DMS114 treated with DMSO at 0.1 percent for 48 hours (cell line): Measurements from ENCODE around the gene SUGCT.

ENCODE experiments used
- DNase-seq: peaks from one replicate; lab custom pipeline; 2025; ENCODE audit not compliant: unreplicated experiment; lab: John Stamatoyannopoulos, UW

SUGCT gene

GRCh38 chr7:40758590-40758989 lies 623.8 kb downstream of the SUGCT start:
- DNase-seq = no peak

DNA sequence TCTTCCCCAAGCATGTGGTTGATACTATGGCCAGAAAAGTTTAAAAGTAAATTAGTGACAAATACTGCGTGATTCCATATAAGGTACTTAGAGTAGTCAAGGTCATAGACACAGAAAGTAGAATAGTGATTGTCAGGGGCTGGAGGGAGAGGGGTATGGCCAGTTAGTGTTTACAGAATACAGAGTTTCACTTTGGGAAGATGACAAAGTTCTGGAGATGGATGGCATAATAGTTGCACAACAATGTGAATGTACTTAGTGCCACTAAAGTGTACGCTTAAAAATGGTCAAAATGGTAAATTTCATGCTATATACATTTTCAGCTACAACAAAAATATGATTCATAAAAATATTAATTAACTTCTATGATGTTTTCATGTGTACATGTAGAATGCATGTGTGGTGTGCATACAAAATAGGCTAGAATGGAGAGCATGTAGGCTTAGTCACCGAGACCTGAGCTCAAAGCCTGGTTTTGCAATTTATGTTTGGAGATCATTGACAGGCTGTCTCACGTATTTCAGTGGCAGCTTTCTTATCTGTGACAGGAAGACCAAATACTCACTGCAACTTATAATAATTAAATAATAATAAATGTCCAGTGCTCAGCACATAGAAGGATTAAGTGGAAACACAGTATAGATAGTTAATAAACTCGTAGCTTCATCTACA lies 625.6 kb downstream of the SUGCT start:
- no peak for DNase-seq

DNA sequence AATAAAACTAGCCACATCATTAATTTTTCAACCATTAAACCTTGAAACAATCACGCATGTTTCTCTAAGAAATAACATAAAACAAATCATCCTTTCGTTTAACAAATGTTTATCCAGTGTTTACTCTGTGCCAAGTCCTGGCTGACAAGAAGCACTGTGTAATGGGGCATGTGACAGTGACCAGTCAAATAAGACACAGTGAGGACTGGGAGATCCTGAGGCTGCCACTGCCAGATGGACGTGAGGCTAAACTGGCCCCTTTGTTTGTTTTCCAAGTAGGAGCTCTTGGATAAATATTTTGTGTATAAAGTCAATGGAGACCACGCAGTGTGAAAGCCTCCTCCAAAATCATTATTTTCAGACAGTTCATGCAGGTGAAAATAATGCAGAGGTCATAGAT lies 626.2 kb downstream of the SUGCT start:
- no peak for DNase-seq

- no peak for DNase-seq
Measured at GRCh38 chr7:40761762-40762560, 627.2 kb downstream of the SUGCT start.

DNA sequence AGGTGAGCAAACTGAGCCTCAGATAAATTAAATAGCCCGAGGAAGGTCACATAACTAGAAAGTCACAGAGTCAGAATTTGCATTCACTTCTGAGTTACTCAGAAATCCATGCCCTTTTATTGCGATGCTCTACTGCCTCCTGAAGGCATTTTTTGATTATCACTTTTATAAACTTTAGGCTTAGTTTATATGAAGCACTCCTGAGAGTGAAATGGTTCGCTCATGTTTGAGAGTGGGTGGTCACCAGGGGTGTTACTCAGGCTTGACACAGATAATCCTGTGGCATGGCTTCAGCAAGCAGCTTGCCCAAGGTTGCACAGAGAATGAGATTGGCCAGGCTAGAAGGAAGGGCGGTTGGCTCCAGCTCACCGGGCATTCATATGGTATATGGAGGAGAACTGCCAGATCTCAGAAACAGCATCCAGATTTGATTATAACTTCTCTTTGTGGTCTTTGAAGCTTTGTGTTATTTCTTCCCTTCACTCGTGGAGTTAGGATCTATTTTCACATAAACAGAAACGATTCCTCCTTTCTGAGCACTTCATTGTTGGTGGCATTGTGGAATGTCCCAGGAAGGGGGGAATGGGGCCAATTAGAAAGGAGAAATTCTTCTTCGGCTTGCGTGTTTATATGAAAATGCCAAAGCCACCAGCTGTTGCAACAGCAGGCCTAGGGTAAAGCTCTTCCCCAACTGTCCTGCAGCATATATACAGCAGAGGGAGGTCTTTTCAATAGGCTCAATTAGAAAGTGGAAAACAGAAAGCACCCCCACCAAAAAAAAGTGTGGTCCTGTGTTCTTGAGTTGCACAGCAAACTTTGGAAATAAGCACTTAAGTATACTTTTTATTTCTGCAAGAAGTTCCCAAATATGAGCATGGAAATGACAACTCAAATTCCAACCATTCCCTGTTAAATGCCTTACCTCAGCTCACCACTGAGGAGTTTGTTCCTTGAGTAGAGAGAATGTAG lies 628.8 kb downstream of the SUGCT start:
- DNase-seq = no peak

DNA sequence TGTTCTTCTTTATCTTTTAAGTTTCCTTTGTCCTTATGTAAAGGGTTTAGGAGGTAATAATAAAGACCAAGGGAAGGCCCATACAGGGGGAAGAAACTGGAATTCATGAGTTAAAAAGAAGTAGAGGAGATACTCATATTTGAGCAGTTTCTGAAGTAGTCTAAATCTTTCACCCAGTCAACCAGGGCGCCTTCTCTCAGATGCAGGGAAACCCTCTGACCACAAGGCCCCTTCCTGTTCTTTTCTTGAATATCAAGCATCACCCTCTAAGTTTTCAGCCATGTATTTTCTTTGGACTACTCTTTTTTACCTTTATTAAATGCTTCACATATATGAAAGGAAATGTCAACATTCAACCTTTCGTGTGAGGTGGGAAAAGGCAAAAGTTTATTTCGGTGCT lies 630.8 kb downstream of the SUGCT start:
- DNase-seq = no peak

DNA sequence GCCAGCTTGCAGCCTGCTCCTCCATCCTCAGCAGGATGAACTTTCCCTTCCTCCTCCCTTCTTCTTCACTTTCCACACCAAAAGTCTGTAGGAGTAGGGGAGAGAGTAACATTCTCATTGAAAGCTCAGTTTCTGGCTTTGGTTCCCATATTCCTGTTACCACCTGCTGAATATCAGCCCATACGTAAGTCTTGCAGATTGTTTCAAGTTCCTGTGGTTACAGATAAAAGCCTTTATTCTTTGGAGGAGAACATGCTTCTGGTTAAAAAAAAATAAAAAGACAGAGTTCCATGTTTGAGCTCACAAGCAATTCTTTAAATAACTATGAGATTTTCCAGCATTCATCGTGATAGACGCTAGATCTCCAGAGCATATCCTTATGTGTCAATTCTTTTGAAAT lies 637.3 kb downstream of the SUGCT start:
- DNase-seq = no peak

- no peak for DNase-seq
Measured at GRCh38 chr7:40773656-40774055, 638.9 kb downstream of the SUGCT start.

DNA sequence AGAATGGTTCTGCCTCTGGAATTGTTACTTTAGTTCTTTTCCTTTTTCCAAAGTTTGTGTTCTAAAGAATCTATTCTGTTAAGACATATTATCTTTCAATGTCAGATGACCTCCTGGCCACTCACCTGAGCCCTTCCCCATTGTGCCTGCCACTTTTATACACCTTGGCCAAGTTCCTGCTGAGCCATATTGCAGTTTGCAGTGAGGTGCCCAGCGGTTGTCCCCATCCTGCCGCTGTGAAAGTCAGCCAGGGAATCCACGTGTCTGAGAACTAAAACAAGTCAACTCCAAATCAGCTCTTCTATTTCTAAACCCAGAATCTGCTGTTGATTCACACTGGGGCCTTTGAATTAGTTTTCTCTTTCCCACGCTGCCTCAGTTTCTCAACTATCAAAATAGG lies 641.1 kb downstream of the SUGCT start:
- no peak for DNase-seq

DNA sequence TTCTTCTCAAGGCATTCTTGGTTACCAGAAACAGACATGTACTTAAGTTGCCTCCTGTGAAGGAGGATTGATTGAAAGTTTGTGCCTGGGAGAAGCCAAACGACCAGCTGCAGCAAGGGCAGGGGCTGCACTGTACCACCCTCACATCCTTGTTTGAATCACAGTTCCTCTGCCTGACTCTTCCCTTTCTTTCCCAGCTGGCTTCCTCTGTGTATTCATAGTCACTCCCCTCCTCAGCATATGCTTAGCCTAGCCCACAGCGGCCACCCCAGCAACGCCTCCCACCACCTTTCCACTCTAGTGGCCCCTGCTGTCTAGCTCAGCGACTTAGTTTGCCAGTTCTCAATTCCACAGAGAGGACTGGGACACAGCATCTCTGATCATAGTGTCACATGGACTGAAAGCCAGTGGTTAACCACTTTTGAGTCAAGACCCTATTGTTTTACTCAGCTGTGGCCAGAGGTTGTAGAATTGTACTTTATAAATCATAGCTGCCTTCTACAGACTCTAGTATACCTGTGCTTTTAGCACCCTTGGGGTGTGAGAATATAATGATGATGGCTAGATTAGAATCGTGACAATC lies 643.0 kb downstream of the SUGCT start:
- DNase-seq = no peak

DNA sequence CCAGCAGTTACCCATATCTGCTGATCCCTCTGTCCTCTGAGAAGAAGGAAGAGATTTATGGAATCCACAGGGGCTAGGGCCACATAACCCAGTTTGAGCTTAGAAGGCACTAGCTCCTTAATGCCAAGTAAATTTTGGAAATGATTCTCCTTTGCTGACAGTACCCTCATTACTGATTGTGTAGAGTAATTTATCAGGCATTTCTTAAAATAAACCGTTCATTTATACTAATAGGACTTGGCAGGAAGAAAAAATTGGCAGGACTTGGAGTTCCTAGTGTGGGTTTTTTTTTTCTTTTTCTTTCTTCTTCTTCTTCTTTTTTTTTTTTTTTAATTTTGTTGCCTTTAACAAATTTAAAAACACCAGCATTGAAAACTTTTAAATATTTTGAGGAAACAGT lies 645.7 kb downstream of the SUGCT start:
- no peak for DNase-seq

DNA sequence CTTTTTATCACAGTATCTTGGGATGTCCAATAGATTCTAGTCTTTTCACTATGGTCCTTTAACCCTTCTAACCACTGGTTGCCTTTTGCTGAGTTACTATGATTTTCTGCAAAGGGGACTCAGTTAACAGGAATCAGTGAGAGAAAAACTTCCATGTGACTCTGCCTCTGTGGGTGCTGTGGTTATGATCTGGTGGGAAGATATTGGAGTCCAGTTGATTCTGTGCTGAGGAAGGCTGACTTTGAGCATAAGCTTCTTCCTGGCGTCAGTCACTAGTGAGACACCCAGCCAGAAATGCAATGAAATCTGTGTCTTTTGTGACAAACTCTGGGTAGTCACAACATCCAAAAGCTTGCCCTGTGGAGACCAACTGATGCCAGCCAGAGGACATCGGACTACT lies 648.0 kb downstream of the SUGCT start:
- no peak for DNase-seq

GRCh38 chr7:40784176-40784575 lies 649.4 kb downstream of the SUGCT start:
- no peak for DNase-seq

DNA sequence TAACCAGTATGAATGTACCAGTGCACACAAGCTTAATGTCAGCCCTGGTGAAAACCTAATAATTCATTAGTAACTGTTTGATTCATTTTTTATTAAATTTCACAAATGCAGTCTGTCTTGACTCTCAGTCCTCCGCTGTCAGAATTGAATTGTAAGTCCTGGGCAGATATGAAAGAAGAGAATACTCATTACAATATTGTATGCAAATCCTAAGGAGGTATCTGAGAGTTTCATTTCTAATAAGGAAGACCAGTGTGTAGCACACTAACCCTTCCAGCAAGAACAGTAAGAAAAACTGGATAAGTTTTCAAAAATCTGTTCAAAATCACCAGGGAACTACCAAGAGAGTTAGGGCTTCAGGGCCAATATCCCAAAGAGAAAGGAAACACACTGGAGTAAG lies 652.1 kb downstream of the SUGCT start:
- DNase-seq = no peak

GRCh38 chr7:40793132-40793531 lies 658.3 kb downstream of the SUGCT start:
- DNase-seq = no peak

- no peak for DNase-seq
Measured at GRCh38 chr7:40795607-40796006, 660.8 kb downstream of the SUGCT start.

DNA sequence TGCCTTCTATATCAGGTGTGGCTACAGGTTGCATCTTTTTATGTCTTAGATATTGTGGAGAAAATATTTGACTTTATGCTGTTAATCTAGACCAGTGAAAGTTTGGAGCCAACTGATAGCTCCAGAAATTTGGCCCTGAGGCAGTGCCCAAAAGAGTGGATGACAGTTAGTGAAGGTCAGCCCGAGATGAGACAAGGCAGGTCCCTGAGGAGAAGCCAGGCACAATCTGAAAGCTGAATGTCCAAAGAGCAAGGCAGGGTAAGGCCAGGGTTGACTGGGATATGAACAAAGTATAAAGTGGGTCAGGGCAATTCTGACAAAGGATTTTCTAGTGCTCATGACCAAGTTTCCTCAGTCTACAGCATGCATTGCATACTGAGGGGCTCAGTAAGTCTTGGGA lies 661.9 kb downstream of the SUGCT start:
- DNase-seq = no peak

- no peak for DNase-seq
Measured at GRCh38 chr7:40798613-40799012, 663.8 kb downstream of the SUGCT start.

- DNase-seq = no peak
Measured at GRCh38 chr7:40799493-40800403, 664.9 kb downstream of the SUGCT start.

- DNase-seq = no peak
Measured at GRCh38 chr7:40800771-40801170, 666.0 kb downstream of the SUGCT start.
